Neural progenitor cell (in vitro differentiated cells): ENCODE results near the gene ZNRF4.

ENCODE experiments used
- EZH2 ChIP-seq: fragments of 200-600 bp; sonication (generic); IDR thresholded peaks from 2 replicates; pipeline ENCODE4 v1.6.1; 2017; ENCODE audit warnings: antibody characterized with exemption, mild to moderate bottlenecking, moderate library complexity
- EZH2phosphoT487 ChIP-seq: fragments of 200-600 bp; sonication (generic); IDR thresholded peaks from 2 replicates; pipeline ENCODE4 v1.6.1; 2017; ENCODE audit warnings: antibody characterized with exemption
- TF ChIP-seq, protein P1 (sequence below): fragments of 200-600 bp; sonication (generic); IDR thresholded peaks from 2 replicates; pipeline ENCODE4 v1.5.1; 2017; ENCODE audit warnings: antibody characterized with exemption, mild to moderate bottlenecking

DNA sequence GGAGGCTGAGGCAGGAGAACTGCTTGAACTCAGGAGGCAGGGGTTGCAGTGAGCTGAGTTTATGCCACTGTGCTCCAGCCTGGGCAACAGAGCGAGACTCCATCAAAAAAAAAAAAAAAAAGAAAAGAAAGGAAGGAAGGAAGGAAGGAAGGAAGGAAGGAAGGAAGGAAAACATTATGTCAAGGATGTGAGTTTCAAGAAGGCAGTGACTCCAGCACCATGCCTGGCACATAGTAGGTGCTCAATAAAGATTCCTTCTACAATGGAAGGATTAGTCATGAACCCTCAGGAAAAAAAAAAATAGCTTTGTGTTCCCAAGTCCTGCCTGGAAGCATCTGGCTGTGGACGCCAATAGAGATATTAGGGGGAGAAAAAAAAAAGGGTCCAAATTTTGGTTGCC, 10.1 kb upstream of the ZNRF4 start:
- no peak for TF ChIP-seq EZH2
- TF ChIP-seq, protein P1, sequence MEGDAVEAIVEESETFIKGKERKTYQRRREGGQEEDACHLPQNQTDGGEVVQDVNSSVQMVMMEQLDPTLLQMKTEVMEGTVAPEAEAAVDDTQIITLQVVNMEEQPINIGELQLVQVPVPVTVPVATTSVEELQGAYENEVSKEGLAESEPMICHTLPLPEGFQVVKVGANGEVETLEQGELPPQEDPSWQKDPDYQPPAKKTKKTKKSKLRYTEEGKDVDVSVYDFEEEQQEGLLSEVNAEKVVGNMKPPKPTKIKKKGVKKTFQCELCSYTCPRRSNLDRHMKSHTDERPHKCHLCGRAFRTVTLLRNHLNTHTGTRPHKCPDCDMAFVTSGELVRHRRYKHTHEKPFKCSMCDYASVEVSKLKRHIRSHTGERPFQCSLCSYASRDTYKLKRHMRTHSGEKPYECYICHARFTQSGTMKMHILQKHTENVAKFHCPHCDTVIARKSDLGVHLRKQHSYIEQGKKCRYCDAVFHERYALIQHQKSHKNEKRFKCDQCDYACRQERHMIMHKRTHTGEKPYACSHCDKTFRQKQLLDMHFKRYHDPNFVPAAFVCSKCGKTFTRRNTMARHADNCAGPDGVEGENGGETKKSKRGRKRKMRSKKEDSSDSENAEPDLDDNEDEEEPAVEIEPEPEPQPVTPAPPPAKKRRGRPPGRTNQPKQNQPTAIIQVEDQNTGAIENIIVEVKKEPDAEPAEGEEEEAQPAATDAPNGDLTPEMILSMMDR, result no peak
- TF ChIP-seq EZH2phosphoT487, result no peak
